Hippocampal formation (tissue), 2 donors: ENCODE results near the gene TC2N.
A peak's percentile ranks its signal among the peaks of the same experiment; 100 is the strongest.
"Not testable (repeated sequence)": the region's sequence is repeated elsewhere in the genome, so short reads cannot be mapped to it uniquely, and the experiment has no call there.

ENCODE experiments used
- DNase-seq, 2 donors: peaks; one replicate each; lab custom pipeline; 2025; lab: John Stamatoyannopoulos, UW

TC2N gene

GRCh38 chr14:91889477-91890211, 22.3 kb upstream of the TC2N start:
- peak in 1 of 2 donors; percentile 58 for DNase-seq

- no peak for DNase-seq
Observed at GRCh38 chr14:91888641-91889476, 21.5 kb upstream of the TC2N start.

- DNase-seq: no peak
Observed at GRCh38 chr14:91886961-91887360, 19.6 kb upstream of the TC2N start.

GRCh38 chr14:91885839-91886238, 18.5 kb upstream of the TC2N start:
- DNase-seq: no peak

DNA sequence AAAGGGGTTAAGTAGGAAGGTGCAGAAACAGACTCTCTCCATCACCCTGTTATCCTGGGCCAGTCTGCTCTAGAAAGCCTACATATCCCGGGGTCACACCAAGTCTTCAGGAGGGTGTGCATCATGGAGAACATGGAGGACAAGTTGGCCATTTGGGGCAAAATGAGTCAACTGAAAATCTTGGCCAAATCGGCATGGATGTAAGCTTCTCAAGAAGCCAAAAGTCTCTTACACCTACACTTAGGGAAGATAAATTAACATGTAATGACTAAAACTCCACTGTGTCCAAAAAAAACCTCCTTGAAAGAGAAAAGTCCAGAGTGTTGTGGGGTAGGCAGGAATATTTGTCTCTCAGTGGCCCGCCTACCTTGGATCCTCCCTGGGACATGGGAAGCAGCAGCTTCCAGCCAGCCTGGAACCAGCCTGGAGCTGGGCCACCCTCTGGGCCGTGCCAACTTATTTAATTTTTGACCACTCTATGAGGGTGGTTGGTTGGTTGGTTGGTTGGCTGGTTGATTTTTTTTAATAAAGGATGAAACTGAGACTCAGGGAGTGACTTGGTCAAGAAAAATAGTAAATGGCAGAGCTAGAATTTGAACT, 17.9 kb upstream of the TC2N start:
- DNase-seq: no peak

DNA sequence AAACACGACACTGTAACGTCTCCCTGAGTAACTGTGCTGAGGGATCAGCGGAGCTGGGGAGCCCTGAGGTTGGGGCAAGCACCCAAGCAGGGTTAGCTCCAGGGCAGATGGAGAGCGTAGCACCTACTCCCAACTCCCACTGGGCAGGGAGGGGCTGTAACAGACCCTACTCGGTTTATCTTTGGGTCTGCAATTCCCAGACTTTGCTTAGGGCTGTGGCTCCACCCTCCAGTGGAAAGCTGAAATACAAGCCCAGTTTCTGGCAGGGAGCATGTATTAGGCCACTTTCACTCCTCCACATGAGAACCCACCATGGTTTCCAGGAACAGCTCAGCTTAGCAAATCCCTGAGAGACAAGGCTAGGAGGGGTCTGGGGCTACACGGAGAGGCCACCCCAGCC, 17.3 kb upstream of the TC2N start:
- no peak for DNase-seq

GRCh38 chr14:91883753-91884152, 16.4 kb upstream of the TC2N start:
- DNase-seq: no peak

DNA sequence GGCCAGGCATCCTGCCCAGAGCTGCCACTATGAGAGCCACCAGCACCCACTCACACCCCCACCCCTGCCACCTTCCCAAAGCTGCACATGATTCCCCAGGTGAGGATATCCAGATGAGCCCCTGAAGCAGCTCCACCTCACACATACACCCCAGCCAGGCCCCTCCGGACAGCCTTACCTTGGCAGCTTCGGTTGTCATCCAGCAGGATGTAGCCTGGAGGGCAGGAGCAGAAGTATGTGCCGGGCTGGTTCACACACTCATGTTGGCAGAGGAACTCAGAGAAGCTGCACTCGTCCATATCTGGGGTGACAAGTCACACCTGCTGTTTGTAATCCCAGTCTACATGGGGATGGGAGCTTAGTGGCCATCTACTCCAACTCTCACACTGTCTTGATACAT, 15.4 kb upstream of the TC2N start:
- no peak for DNase-seq

GRCh38 chr14:91882369-91882768, 15.0 kb upstream of the TC2N start:
- no peak for DNase-seq

- DNase-seq: no peak
Observed at GRCh38 chr14:91879196-91879595, 11.9 kb upstream of the TC2N start.

GRCh38 chr14:91878274-91878673, 10.9 kb upstream of the TC2N start:
- no peak for DNase-seq

DNA sequence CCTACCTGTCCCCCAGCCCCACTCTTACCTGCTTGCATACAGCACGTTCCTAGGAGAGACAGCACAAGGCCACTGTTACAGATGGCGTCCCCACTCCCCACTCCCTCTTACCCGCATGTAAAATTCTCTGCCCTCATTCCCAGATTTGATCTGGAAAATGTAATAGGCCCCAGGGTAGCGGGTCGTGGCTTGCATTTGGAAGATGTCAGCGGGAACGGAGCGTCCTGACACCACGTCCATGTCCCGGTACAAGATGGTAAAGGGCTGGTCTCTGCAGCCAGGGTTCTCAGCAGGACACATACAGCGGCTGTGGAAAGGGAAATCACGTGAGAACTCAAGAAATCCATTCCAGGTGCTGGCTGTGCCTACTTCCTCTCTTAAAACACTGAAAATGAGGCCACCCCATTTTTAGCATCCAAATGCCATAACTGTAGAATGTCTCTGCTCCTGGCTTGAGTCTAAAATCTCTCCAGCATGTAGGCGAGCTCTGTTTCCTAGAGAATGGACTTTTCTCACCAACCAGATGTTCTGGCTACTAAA, 10.1 kb upstream of the TC2N start:
- no peak for DNase-seq

- DNase-seq: no peak
Observed at GRCh38 chr14:91876492-91876891, 9.2 kb upstream of the TC2N start.

GRCh38 chr14:91875525-91876286, 8.4 kb upstream of the TC2N start:
- DNase-seq: no peak

- DNase-seq: no peak
Observed at GRCh38 chr14:91873471-91874415, 6.4 kb upstream of the TC2N start.

DNA sequence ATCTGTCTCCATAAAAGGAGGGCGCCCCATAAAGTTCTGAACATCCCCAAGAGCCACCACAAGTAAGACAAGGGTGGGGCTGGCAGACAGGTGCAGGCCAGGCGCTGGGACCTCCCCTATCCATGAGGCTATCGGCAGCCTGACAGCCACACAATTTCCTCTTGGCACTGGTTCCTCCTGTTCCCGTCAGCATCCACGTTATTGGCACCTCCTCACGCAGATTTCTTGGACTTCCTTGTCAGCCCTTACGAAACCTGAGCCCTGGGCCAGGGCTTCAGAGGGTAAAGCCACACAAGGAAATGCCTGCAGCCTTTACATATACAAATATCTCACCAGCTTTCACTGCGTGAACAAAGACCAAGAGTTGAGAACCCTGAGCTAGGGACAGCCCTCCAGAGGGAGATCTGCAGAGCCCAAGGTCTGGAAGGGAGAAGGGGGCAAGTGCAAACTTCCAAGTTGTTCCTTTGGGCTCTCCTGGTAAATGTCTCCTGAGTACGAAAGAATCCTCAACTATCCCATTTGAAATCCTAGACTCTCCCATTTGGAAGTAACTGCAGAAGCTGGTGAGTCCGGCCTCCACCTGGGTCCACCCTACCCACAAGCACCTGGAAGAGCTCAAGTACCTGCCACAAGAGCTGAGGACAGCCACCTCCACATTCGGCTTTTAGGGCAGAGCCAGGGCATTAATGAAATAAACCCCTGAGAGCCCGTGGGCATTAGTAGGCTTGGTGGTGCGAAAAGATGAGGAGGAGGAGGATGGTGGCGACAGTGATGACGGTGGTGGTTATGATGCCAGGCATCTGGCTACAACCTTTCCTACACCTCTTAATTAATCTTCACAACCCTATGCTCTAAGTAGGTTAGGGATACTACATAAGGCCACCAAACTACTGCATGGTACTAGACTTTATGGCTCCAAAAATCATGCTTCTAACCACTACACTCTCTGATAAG, 5.5 kb upstream of the TC2N start:
- DNase-seq: no peak

DNA sequence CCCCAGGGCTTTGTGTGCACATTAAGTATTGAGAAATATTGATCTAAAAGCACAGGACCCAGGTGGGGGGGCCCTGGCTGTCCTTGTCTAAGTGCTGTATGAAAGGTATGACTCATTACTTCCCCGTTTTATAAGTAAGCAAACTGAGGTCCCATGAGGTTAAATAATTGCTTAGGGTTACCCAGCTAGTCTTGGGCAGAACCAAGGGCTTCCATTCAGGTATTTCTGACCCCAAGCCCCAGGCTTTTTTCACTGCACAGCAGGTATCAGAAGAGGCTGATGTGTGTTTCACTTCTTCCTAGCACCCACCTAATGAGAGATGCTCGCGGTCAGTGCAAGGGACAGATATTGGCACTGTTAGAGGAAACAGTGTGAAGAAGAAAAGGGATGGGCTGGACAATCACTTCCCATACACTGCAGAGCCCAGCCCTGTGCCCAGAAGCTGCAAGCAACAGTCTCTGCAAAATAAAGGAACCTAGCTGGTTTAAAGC, 4.7 kb upstream of the TC2N start:
- DNase-seq: no peak

GRCh38 chr14:91871401-91871800, 4.1 kb upstream of the TC2N start:
- not testable (repeated sequence) for DNase-seq

- DNase-seq: no peak
Observed at GRCh38 chr14:91870890-91871289, 3.6 kb upstream of the TC2N start.
